GM19351 (cell line): Measurements from ENCODE around the gene CAMP.
"Not testable (repeated sequence)": the region's sequence is repeated elsewhere in the genome, so short reads cannot be mapped to it uniquely, and the experiment has no call there.

ENCODE experiments used
- ATAC-seq: cut with Tn5 transposase; IDR thresholded peaks from one replicate; pipeline ENCODE4 v1.9.1; 2021; ENCODE audit warnings: mild to moderate bottlenecking, moderate library complexity; ENCODE audit not compliant: unreplicated experiment

CAMP gene

GRCh38 chr3:48222616-48223513, at the start of gene CAMP:
Gene CAMP (plus strand): TSS chr3:48223495. CDS start chr3:48223512, 17 bp downstream.
- ATAC-seq, result peak; percentile 76

GRCh38 chr3:48178072-48178471, 45.2 kb upstream of the CAMP start:
- no peak for ATAC-seq

GRCh38 chr3:48180021-48180420, 43.3 kb upstream of the CAMP start:
- ATAC-seq, result no peak

GRCh38 chr3:48180531-48181253, 42.6 kb upstream of the CAMP start:
- no peak for ATAC-seq

GRCh38 chr3:48184299-48184698, 39.0 kb upstream of the CAMP start:
- no peak for ATAC-seq

GRCh38 chr3:48185129-48185528, 38.2 kb upstream of the CAMP start:
- no peak for ATAC-seq

- ATAC-seq, result no peak
These were observed 36.5 kb upstream of the CAMP start for GRCh38 chr3:48186631-48187300.

GRCh38 chr3:48187301-48187578, 36.1 kb upstream of the CAMP start:
- ATAC-seq, result no peak

GRCh38 chr3:48187579-48188265, 35.6 kb upstream of the CAMP start:
- ATAC-seq, result peak; percentile 22

- ATAC-seq, result peak; percentile 95
These were observed 34.8 kb upstream of the CAMP start, which contains the start of gene CDC25A for GRCh38 chr3:48188266-48189201. Gene CDC25A (minus strand): TSS chr3:48188417. CDS start chr3:48187947, 470 bp downstream.

GRCh38 chr3:48189321-48189720, 34.0 kb upstream of the CAMP start:
- no peak for ATAC-seq

- ATAC-seq, result no peak
These were observed 32.4 kb upstream of the CAMP start for GRCh38 chr3:48190911-48191310.

- ATAC-seq, result no peak
These were observed 28.7 kb upstream of the CAMP start for GRCh38 chr3:48194446-48195071.

GRCh38 chr3:48196611-48197010, 26.7 kb upstream of the CAMP start:
- ATAC-seq, result no peak

- no peak for ATAC-seq
These were observed 24.2 kb upstream of the CAMP start for GRCh38 chr3:48199117-48199516.

- ATAC-seq, result no peak
These were observed 20.7 kb upstream of the CAMP start for GRCh38 chr3:48202632-48203031.

- ATAC-seq, result no peak
These were observed 15.2 kb upstream of the CAMP start for GRCh38 chr3:48208076-48208475.

- no peak for ATAC-seq
These were observed 13.8 kb upstream of the CAMP start for GRCh38 chr3:48209445-48209844.

GRCh38 chr3:48210534-48210933, 12.8 kb upstream of the CAMP start:
- not testable (repeated sequence) for ATAC-seq
